Measurements from ENCODE around the gene RHNO1.

RHNO1 gene

GRCh38 chr12:2884810-2885209 lies 7.8 kb downstream of the RHNO1 start:
- Histone ChIP-seq H3K79me2 (ENCODE audit: low read length) (peaks cover 35% of the 10 kb centered on the region), H3K9me3 (replicated peaks; ENCODE audit: insufficient read depth, low read length) (no peaks in the 10 kb centered on the region), H3K36me3 (replicated peaks; ENCODE audit: insufficient read depth, low read length) (no peaks in the 10 kb centered on the region), H3K27ac (ENCODE audit: low read length) (no peak overlapping the region), H3K4me3 (ENCODE audit: low read length) (no peak overlapping the region), H3K27me3 (replicated peaks; ENCODE audit: insufficient read depth, low read length) (no peaks in the 10 kb centered on the region), H3F3A (ENCODE audit: insufficient read depth, low read length) (0 out of 2 replicates have a peak, but pooled peaks cover 3% of the 10 kb centered on the region), H3K9ac (ENCODE audit: low read length) (no peak overlapping the region), H3K4me2 (ENCODE audit: low read depth, low read length) (no peak overlapping the region), H4K20me1 (ENCODE audit: insufficient read depth, low read length) (no peaks in the 10 kb centered on the region), H2AFZ (ENCODE audit: low read length) (no peak overlapping the region), H3K9me2 (replicated peaks; ENCODE audit: insufficient read depth, low read length) (no peaks in the 10 kb centered on the region), H3K4me1 (ENCODE audit: low read length) (no peaks in the 10 kb centered on the region)
- TF ChIP-seq EZH2 (optimal IDR thresholded peaks at IDR 0.05; ENCODE audit: low read depth, low read length) = no peak
- no peak for TF ChIP-seq CTCF (IDR thresholded peaks at IDR 0.05; ENCODE audit: low read length)
- no peak for TF ChIP-seq EZH2phosphoT487 (IDR thresholded peaks at IDR 0.05; ENCODE audit: low read length)
- DNase-seq = no peak

- H3K9me3 ChIP-seq (replicated peaks; ENCODE audit: insufficient read depth, low read length) = no peaks in the 10 kb centered on the region
- 0 out of 2 replicates have a peak, but pooled peaks cover 4% of the 10 kb centered on the region for H3K4me1 ChIP-seq (ENCODE audit: low read length)
- H3K9me2 ChIP-seq (replicated peaks; ENCODE audit: insufficient read depth, low read length) = no peaks in the 10 kb centered on the region
- H2AFZ ChIP-seq (ENCODE audit: low read length) = no peak overlapping the region
- 0 out of 2 replicates have a peak, but pooled peaks cover 3% of the 10 kb centered on the region for H3F3A ChIP-seq (ENCODE audit: insufficient read depth, low read length)
- DNase-seq = no peak
- peaks cover 20% of the 10 kb centered on the region for H3K79me2 ChIP-seq (ENCODE audit: low read length)
- TF ChIP-seq EZH2 (optimal IDR thresholded peaks at IDR 0.05; ENCODE audit: low read depth, low read length) = no peak
- H3K4me2 ChIP-seq (ENCODE audit: low read depth, low read length) = no peak overlapping the region
- H3K4me3 ChIP-seq (ENCODE audit: low read length) = no peak overlapping the region
- H4K20me1 ChIP-seq (ENCODE audit: insufficient read depth, low read length) = no peaks in the 10 kb centered on the region
- H3K27ac ChIP-seq (ENCODE audit: low read length) = no peak overlapping the region
- H3K36me3 ChIP-seq (replicated peaks; ENCODE audit: insufficient read depth, low read length) = no peaks in the 10 kb centered on the region
- H3K9ac ChIP-seq (ENCODE audit: low read length) = no peak overlapping the region
- H3K27me3 ChIP-seq (replicated peaks; ENCODE audit: insufficient read depth, low read length) = no peaks in the 10 kb centered on the region
Measured at GRCh38 chr12:2886768-2887450, 9.9 kb downstream of the RHNO1 start.

GRCh38 chr12:2890001-2890387 lies 13.0 kb downstream of the RHNO1 start:
- TF ChIP-seq CTCF (IDR thresholded peaks at IDR 0.05; ENCODE audit: low read length) = no peak
- no peak for TF ChIP-seq EZH2 (optimal IDR thresholded peaks at IDR 0.05; ENCODE audit: low read depth, low read length)
- TF ChIP-seq EZH2phosphoT487 (IDR thresholded peaks at IDR 0.05; ENCODE audit: low read length) = no peak
- H3K4me2 ChIP-seq (ENCODE audit: low read depth, low read length) = peak overlapping the region; percentile 77
- H3K4me1 ChIP-seq (ENCODE audit: low read length) = 0 out of 2 replicates have a peak, but pooled peaks cover 4% of the 10 kb centered on the region
- 0 out of 2 replicates have a peak, but pooled peaks cover 3% of the 10 kb centered on the region for H3F3A ChIP-seq (ENCODE audit: insufficient read depth, low read length)
- peaks cover 7% of the 10 kb centered on the region for H3K79me2 ChIP-seq (ENCODE audit: low read length)
- no peaks in the 10 kb centered on the region for H3K9me2 ChIP-seq (replicated peaks; ENCODE audit: insufficient read depth, low read length)
- peak overlapping the region; percentile 36; the same call in 1 of the 2 replicates for H3K27ac ChIP-seq (ENCODE audit: low read length)
- no peaks in the 10 kb centered on the region for H3K36me3 ChIP-seq (replicated peaks; ENCODE audit: insufficient read depth, low read length)
- no peak for DNase-seq
- H2AFZ ChIP-seq (ENCODE audit: low read length) = peak overlapping the region; percentile 74
- no peaks in the 10 kb centered on the region for H4K20me1 ChIP-seq (ENCODE audit: insufficient read depth, low read length)
- peak overlapping the region; percentile 81 for H3K4me3 ChIP-seq (ENCODE audit: low read length)
- no peaks in the 10 kb centered on the region for H3K9me3 ChIP-seq (replicated peaks; ENCODE audit: insufficient read depth, low read length)
- H3K27me3 ChIP-seq (replicated peaks; ENCODE audit: insufficient read depth, low read length) = no peaks in the 10 kb centered on the region
- H3K9ac ChIP-seq (ENCODE audit: low read length) = peak overlapping the region; percentile 70
